GM20000 (cell line): ENCODE measurements around the gene HSD3B2.

ENCODE experiments used
- DNase-seq: peaks from one replicate; pipeline ENCODE4 v3.0.0; 2012; ENCODE audit warnings: low spot score
- TF ChIP-seq, protein P1 (sequence below): IDR thresholded peaks from 2 replicates; pipeline ENCODE4 v1.5.1; 2012; ENCODE audit warnings: mild to moderate bottlenecking, control low read depth; ENCODE audit errors: extremely low read depth, missing control alignments

The HSD3B2 gene

DNA sequence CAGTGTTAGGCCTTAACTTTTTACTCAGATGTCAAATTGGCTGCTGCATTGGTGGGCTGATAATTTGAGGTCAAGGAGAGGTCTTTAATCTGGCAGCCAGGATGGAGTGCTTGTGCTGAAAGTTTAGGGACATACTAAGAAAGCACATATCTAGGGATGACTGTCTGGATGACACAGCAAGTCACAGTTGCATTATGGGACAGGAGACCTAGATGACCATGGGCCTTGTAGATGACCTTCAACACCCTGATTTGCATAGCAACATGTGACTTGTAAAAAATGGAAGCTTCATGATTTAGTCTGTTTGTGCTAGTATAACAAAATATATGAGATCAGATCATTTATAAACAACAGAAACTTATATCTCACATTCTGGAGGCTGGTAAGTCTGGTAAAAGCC, 18.0 kb upstream of the HSD3B2 start:
- no peak for DNase-seq
- TF ChIP-seq, protein P1, sequence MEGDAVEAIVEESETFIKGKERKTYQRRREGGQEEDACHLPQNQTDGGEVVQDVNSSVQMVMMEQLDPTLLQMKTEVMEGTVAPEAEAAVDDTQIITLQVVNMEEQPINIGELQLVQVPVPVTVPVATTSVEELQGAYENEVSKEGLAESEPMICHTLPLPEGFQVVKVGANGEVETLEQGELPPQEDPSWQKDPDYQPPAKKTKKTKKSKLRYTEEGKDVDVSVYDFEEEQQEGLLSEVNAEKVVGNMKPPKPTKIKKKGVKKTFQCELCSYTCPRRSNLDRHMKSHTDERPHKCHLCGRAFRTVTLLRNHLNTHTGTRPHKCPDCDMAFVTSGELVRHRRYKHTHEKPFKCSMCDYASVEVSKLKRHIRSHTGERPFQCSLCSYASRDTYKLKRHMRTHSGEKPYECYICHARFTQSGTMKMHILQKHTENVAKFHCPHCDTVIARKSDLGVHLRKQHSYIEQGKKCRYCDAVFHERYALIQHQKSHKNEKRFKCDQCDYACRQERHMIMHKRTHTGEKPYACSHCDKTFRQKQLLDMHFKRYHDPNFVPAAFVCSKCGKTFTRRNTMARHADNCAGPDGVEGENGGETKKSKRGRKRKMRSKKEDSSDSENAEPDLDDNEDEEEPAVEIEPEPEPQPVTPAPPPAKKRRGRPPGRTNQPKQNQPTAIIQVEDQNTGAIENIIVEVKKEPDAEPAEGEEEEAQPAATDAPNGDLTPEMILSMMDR: no peak

DNA sequence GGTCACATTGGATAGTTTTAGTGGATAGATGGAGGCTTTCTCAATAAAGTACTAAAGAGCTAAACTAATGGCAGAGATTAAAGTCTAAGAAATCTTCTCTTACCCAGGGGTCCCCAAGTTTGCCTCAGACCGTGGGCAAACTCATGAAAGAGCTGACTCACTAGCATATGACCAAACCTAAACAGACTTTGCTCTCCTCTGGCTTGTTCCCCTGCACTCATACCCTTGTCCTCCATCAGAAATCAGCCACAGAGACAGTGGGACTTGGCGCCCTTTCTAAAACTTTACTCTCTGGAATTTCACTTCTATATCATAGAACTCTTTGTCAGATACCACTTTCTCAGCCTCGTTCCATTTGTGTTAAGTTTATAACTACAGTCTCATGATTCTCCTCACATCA, 17.0 kb upstream of the HSD3B2 start:
- TF ChIP-seq, protein P1: no peak
- no peak for DNase-seq

DNA sequence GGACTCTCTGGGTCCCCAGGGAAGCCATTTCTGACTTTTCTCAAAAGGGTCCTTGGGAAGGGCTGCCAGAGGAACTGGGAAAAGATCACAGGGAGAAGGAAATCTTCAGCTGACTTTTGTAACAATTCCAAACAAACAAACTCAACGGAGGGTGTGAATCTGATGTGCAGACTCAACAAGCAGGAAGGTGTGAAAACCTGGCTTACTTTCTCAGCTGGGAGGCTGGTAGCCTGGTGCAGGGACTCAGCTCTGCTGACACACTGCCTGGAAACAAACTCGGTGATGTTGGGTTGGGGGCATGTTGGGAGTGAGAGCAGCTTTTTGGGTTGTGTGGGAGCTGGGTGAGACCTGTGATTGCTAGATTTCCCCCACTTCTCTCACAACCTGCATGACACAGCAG, 10.2 kb upstream of the HSD3B2 start:
- TF ChIP-seq, protein P1: no peak
- no peak for DNase-seq

DNA sequence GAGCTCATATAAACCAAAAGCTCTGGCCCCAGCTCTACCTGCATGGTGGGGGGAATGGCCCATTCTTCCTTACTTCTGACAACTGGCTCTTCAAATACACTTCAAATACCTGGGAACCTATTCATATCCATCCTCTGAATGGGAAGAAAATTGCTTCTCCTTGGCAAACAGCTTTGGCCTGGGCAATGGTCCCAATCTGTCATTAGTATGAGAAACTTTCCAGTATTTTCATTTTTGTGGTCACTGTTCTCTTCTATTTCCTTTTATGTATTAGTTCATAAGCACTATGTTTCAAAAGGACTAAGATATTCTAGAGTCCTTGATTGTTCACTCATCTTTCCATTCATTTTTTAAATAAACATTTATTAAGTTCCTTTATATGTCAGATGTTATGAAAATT, 5.2 kb upstream of the HSD3B2 start:
- no peak for DNase-seq
- TF ChIP-seq, protein P1: no peak

DNA sequence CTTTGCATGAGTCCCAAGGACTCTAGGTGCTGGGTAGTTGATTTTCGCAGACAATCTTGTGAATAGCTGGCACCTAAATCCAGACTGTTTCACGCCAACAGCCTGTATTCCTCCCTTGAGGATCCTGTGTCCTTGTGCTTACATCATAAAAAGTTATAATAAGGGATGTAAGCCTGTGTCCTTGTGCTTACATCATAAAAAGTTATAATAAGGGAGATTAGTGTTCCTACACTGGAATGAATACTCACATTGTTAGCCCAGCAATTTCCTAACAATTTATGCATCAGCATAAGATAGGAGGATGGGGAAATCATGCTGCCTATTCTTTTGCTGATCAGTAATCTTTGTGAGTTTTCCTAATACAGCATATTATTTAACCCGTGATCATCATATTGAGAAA, 4.0 kb upstream of the HSD3B2 start:
- TF ChIP-seq, protein P1: no peak
- no peak for DNase-seq

DNA sequence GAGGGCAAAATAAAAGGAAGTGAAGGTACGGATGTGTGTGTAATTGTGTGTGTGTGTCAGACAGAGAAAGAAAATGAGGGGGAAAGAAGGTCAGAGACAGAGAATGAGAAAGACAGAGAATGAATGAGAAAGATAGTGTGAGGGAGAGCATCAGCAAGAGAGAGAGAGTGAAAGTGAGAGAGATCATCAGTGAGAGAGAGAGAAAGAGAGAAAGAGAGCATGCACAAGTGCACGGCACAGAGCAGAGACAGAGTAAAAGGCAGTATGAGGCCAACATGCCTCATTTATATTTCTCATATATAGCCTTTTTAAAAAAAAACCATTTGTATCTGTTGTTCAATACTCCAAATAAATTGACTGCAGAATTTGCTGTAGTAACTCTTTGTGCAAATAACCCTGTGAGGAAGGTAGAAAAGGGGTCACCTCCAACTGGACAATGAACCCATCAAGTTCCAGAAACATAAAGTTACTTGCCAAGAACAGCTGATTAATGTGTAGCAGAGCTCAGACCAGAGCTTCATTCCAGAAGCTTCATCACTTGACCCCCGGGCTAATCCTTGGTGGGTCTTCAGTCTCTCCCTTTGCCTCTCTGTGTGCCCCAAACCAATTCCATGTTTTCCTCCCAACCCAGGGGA, 1.2 kb downstream of the HSD3B2 start:
- TF ChIP-seq, protein P1: no peak
- DNase-seq: no peak

DNA sequence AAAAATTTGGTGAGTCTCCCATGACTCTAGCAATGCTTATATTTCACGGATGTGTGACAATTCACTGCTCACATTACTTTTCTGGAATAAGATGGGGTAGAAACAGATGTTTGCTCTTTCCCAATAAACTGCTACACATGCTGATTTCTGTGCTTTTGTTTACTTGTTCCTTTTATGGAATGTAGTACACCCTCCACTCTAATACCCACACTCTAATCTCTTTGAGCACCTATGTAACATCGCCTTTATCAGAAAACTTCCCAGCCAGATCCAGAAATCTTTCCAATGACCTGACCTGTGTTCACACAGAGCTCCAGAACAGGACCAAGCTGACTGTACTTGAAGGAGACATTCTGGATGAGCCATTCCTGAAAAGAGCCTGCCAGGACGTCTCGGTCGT, 4.2 kb downstream of the HSD3B2 start:
- TF ChIP-seq, protein P1: no peak
- DNase-seq: no peak

DNA sequence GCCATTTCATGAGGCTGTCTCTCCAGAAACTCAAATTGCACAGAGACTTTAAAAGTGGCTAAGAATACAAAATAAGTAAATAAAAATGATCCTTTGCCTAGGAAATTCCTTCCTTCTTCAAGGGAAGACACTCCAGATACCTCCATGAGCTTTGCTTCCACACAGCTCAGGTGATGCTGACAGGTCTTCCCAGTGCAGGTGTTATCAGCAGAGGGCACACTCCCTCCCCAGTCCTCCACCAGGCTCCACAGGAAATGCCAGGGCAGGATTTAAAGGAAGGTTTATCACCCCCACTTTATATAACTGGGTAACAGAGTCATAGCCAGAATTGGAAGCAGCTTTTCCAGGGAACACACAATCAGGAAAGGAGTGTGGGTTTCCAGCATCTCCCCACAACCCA, 5.7 kb downstream of the HSD3B2 start:
- TF ChIP-seq, protein P1: no peak
- DNase-seq: no peak
